GM12864 (cell line): ENCODE measurements around the gene MCEMP1.
A peak's percentile ranks its signal among the peaks of the same experiment; 100 is the strongest.

Experiments
- DNase-seq: peaks from one replicate; pipeline ENCODE4 v3.0.0-alpha.2; 2011; ENCODE audit warnings: low read depth
- H3K4me3 ChIP-seq: 2 replicates; pipeline ENCODE4 v1.5.1; 2011; ENCODE audit warnings: mild to moderate bottlenecking, low read depth, low read length, control low read depth
- CTCF ChIP-seq: IDR thresholded peaks from 2 replicates; pipeline ENCODE4 v1.5.1; 2011; ENCODE audit warnings: low read depth, mild to moderate bottlenecking, moderate library complexity, low read length, control low read depth, inconsistent platforms; ENCODE audit errors: missing control alignments

MCEMP1 gene

DNA sequence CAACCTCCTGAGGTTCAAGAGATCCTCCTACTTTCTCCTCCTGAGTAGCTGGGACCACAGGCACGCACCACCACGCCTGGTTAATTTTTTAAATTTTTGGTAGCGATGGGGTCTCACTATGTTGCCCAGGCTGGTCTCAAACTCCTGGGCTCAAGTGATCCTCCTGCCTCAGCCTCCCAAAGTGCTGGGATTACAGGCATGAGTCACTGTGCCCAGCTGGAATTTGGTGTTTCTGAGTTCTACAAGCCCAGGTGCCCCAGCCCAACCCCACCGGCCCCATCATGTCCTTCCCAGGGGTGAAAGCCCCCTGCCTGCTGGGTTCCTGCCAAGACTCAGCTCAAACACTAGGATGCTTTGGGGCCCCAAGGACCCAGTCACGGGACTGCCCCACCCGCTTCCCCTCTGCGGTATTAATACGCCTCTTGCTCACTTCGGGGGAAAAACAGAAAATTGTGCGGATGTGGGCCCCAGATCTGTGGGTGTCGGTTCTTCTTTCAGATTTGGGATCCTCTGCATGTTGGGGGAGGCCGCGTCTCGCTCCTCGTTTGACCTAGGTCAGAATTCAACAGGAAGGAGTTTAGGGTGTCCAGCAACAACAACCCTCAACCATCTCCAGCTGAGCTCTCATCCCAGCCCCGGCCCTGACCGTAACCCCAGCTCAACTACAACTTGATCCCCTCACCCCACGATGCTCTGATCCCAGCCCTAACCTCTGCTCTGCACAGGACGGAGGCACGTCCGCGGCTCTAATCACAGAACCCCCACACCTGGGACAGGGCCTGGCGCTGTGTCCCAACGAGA lies 28.7 kb downstream of the MCEMP1 start:
- no peak for TF ChIP-seq CTCF
- peak; percentile 95 for DNase-seq
- no peak overlapping the region for H3K4me3 ChIP-seq

- no peak for DNase-seq
- TF ChIP-seq CTCF, result no peak
- H3K4me3 ChIP-seq, result no peak overlapping the region
Observed at GRCh38 chr19:7706188-7706954, 29.5 kb downstream of the MCEMP1 start.

GRCh38 chr19:7706955-7707456 lies 30.1 kb downstream of the MCEMP1 start:
- TF ChIP-seq CTCF, result no peak
- DNase-seq, result no peak
- H3K4me3 ChIP-seq, result no peak overlapping the region

DNA sequence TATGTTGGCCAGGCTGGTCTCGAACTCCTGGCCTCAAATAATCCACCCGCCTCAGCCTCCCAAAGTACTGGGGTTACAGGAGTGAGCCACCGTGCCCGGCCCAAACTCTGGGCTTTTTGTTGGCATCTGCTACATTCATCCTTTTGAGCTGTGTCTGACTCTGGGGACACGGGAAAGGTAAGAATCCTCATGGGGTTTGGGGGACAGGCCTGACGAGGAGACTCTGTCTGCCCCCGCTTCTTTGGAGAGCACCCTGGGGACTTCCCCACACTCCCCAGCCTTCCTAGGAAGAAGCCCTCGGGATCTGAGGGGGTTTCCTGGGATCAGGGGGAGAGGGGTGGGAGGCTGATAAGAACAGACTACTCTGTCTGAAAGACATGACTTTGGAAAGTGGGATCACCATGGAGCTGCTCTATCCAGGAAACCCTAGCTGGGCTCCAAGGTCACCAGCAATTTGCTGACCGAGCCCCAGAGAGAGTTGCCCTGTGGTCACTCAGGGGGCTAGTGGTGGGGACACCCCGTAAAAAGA lies 33.1 kb downstream of the MCEMP1 start:
- no peak overlapping the region for H3K4me3 ChIP-seq
- no peak for TF ChIP-seq CTCF

GRCh38 chr19:7710616-7711015 lies 33.7 kb downstream of the MCEMP1 start:
- no peak overlapping the region for H3K4me3 ChIP-seq
- no peak for DNase-seq
- no peak for TF ChIP-seq CTCF

More for the DNA sequence above, 33.1 kb downstream of the MCEMP1 start:
- DNase-seq, result no peak

DNA sequence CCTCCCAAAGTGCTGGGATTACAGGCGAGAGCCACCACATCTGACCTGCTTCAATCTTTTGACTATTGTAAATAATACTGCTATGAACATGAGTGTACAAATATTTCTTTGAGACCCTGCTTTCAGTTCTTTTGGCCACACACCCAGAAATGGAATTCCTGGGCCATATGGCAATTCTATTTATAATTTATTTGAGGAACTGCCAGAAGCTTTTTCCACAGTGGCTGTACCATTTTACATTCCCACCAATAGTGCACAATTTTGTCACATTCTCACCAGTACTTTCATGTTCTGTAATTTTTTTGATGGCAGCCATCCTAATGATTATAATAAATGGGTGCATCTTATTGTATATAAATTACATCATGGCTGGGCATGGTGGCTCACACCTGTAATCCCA lies 38.8 kb downstream of the MCEMP1 start:
- no peak for DNase-seq
- no peak for TF ChIP-seq CTCF

More for the DNA sequence above, 38.8 kb downstream of the MCEMP1 start:
- no peak overlapping the region for H3K4me3 ChIP-seq
